Natural killer cell treated with Interleukin-12 subunit alpha and Interleukin-12 subunit beta and Interleukin-15 and Interleukin-18, amount 100 ng/mL, for 72 hours (primary cell): ENCODE measurements around the gene PPM1H. TPM values are rescaled to one million over a fixed set of nuclear protein-coding genes. Genes with fewer than 3 reads are reported as not detected.

ENCODE experiments used
- ATAC-seq, 2 donors: fragments of 150-1000 bp; cut with Tn5 transposase in 1 of 2; sonication (Bioruptor Pico), chemical (Tn5 transposase) in 1 of 2; 2 replicates each; pipeline ENCODE4 v1.10.0; 2021
- DNase-seq: peaks from one replicate; pipeline ENCODE4 v3.0.0; 2022; ENCODE audit warnings: low spot score
- H3K27ac Mint-ChIP-seq, 2 donors: 1 replicate in 1 of 2; 2 replicates in 1 of 2; pipeline ENCODE4 v1.8.0; 2022; ENCODE audit warnings: mixed read lengths in 2 of 2, mild to moderate bottlenecking in 1 of 2, moderate library complexity in 1 of 2
- H3K27me3 Mint-ChIP-seq, 2 donors: 1 replicate in 1 of 2; 2 replicates in 1 of 2; pipeline ENCODE4 v1.8.0; 2022; ENCODE audit warnings: mixed read lengths in 2 of 2
- H3K36me3 Mint-ChIP-seq: one replicate; pipeline ENCODE4 v1.8.0; 2022; ENCODE audit warnings: mixed read lengths
- H3K4me1 Mint-ChIP-seq, 2 donors: 1 replicate in 1 of 2; 2 replicates in 1 of 2; pipeline ENCODE4 v1.8.0; 2022; ENCODE audit warnings: low read depth in 2 of 2, mixed read lengths in 2 of 2, mild to moderate bottlenecking in 1 of 2
- H3K4me3 Mint-ChIP-seq: one replicate; pipeline ENCODE4 v1.8.0; 2022; ENCODE audit warnings: mixed read lengths
- H3K9me3 Mint-ChIP-seq: 2 replicates; pipeline ENCODE4 v1.8.0; 2022; ENCODE audit warnings: mixed read lengths
- total RNA-seq, 2 donors: library from RNA; stranded (reverse); gene quantifications; one replicate each; pipeline ENCODE4 v1.2.3, GENCODE V29; 2022

Gene PPM1H
- total RNA-seq, 2 donors from 2014 or later: 0.38 TPM; not detected in 1

GRCh38 chr12:62865065-62865464 is 69.9 kb downstream of the PPM1H start:
- no peak for DNase-seq
- Mint-ChIP-seq H3K36me3 (no peaks in the 10 kb centered on the region), H3K27ac (no peak overlapping the region), H3K4me3 (no peak overlapping the region), H3K9me3 (no peaks in the 10 kb centered on the region), H3K27me3 (peaks cover 5 to 24% of the 10 kb centered on the region in 2 donors), H3K4me1 (no peaks in the 10 kb centered on the region)
- ATAC-seq: no peak

GRCh38 chr12:62862259-62862881 is 72.6 kb downstream of the PPM1H start:
- DNase-seq (no peak), ATAC-seq (no peak)
- Mint-ChIP-seq H3K9me3 (no peaks in the 10 kb centered on the region), H3K27ac (no peak overlapping the region), H3K27me3 (peaks cover 2 to 16% of the 10 kb centered on the region in 2 donors), H3K4me3 (no peak overlapping the region), H3K36me3 (no peaks in the 10 kb centered on the region), H3K4me1 (no peaks in the 10 kb centered on the region)

DNA sequence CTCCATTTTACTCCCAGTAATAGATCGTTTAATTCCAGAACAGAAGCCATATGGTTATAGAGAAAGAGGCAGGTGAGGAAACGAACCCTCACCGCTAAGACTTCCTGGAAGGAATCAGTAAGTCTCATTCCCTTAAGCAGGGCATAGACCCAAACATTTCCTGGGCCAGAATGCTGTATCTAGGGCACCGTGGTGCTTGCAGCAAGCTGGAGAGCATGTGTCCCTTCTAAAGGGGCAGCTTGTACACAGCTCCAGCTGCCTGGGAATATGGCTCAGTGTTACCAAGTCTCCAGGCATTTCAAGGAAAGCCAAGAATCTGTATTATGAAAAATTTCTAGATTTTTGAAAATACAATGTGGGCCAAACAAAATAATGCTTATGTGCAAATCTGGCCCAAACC is 73.4 kb downstream of the PPM1H start:
- DNase-seq: no peak
- no peaks in the 10 kb centered on the region for H3K36me3 Mint-ChIP-seq
- peaks cover 4 to 17% of the 10 kb centered on the region in 2 donors for H3K27me3 Mint-ChIP-seq
- no peak overlapping the region for H3K4me3 Mint-ChIP-seq
- H3K4me1 Mint-ChIP-seq: no peaks in the 10 kb centered on the region
- H3K27ac Mint-ChIP-seq: no peak overlapping the region
- no peak for ATAC-seq
- H3K9me3 Mint-ChIP-seq: no peaks in the 10 kb centered on the region

- no peaks in the 10 kb centered on the region for H3K9me3 Mint-ChIP-seq
- no peak overlapping the region for H3K4me3 Mint-ChIP-seq
- H3K27ac Mint-ChIP-seq: no peak overlapping the region
Measured at GRCh38 chr12:62860501-62861411, 74.2 kb downstream of the PPM1H start.

DNA sequence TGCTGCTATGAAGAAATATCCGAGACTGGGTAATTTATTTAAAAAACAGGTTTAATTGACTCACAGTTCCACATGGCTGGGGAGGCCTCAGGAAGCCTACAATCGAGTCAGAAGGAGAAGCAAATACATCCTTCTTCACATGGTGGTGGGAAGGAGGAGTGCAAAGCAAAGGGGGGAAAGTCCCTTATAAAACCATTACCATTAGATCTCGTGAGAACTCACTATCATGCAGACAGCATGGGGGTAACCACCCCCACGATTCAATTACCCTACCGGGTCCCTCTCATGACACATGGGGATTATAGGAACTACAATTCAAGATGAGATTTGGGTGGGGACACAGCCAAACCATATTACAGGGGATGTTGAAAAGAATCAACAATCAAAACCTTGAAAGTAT is 74.9 kb downstream of the PPM1H start:
- no peak for ATAC-seq
- Mint-ChIP-seq H3K4me3 (no peak overlapping the region), H3K27me3 (peaks cover 4 to 17% of the 10 kb centered on the region in 2 donors), H3K4me1 (no peaks in the 10 kb centered on the region), H3K36me3 (no peaks in the 10 kb centered on the region), H3K9me3 (no peaks in the 10 kb centered on the region), H3K27ac (no peak overlapping the region)
- DNase-seq: no peak

More at GRCh38 chr12:62860501-62861411, 74.2 kb downstream of the PPM1H start:
- Mint-ChIP-seq H3K27me3 (peaks cover 4 to 17% of the 10 kb centered on the region in 2 donors), H3K4me1 (no peaks in the 10 kb centered on the region), H3K36me3 (no peaks in the 10 kb centered on the region)
- DNase-seq: no peak
- ATAC-seq: no peak

- Mint-ChIP-seq H3K27me3 (peaks cover 4 to 17% of the 10 kb centered on the region in 2 donors), H3K9me3 (no peaks in the 10 kb centered on the region), H3K4me1 (no peaks in the 10 kb centered on the region), H3K4me3 (no peak overlapping the region), H3K27ac (no peak overlapping the region), H3K36me3 (no peaks in the 10 kb centered on the region)
- ATAC-seq: no peak
- no peak for DNase-seq
Measured at GRCh38 chr12:62859321-62859737, 75.6 kb downstream of the PPM1H start.

- peaks cover 6 to 11% of the 10 kb centered on the region in 2 donors for H3K27me3 Mint-ChIP-seq
- no peaks in the 10 kb centered on the region for H3K4me1 Mint-ChIP-seq
- DNase-seq: no peak
- H3K36me3 Mint-ChIP-seq: no peaks in the 10 kb centered on the region
- no peak for ATAC-seq
- H3K27ac Mint-ChIP-seq: no peak overlapping the region
- H3K9me3 Mint-ChIP-seq: no peaks in the 10 kb centered on the region
- no peak overlapping the region for H3K4me3 Mint-ChIP-seq
Measured at GRCh38 chr12:62856454-62856853, 78.5 kb downstream of the PPM1H start.

DNA sequence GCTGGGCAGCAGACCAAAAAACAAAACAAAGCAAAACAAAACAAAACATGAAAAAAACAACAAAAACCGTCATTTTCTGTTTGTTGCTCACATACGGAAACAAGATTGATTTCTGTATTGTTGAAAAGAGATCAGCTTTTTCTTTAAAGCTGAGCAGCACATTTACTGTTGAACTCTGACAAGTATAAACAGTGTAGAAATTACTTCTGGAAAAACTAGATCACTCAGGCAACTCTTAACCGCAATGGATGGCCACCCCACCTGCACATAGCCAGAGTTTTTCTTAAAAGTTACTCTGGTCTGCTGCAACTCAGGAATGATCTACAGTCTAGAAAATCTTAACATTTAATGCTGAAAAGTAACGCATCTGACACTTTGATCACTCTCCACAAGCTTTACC is 80.9 kb downstream of the PPM1H start:
- ATAC-seq (no peak), DNase-seq (no peak)
- Mint-ChIP-seq H3K27ac (no peak overlapping the region), H3K27me3 (peaks cover 6 to 7% of the 10 kb centered on the region in 2 donors), H3K9me3 (no peaks in the 10 kb centered on the region), H3K36me3 (no peaks in the 10 kb centered on the region), H3K4me3 (no peak overlapping the region), H3K4me1 (no peaks in the 10 kb centered on the region)

DNA sequence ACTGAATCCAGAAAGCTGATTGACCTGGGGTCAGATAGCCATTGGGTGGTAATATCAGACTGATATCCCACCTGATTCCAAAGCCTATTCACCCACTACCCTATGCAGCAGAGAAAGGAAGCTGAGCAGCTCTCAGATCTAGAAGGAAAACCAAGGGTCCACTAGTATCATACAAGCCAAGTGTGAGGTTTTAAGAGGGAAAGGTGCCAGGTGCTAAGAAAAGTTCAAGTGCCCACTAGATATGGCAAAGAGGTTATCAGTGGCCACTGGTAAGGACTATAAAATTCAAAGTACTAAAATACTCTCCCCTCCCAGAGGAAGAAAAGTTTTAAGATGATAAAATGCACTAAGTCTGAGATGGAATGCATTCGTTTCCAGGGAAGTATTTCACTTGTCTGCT is 85.6 kb downstream of the PPM1H start:
- H3K9me3 Mint-ChIP-seq: no peaks in the 10 kb centered on the region
- H3K27me3 Mint-ChIP-seq: peaks cover 4 to 18% of the 10 kb centered on the region in 2 donors
- ATAC-seq: no peak
- no peaks in the 10 kb centered on the region for H3K36me3 Mint-ChIP-seq
- no peaks in the 10 kb centered on the region for H3K4me1 Mint-ChIP-seq
- H3K27ac Mint-ChIP-seq: no peak overlapping the region
- no peak overlapping the region for H3K4me3 Mint-ChIP-seq
- no peak for DNase-seq

DNA sequence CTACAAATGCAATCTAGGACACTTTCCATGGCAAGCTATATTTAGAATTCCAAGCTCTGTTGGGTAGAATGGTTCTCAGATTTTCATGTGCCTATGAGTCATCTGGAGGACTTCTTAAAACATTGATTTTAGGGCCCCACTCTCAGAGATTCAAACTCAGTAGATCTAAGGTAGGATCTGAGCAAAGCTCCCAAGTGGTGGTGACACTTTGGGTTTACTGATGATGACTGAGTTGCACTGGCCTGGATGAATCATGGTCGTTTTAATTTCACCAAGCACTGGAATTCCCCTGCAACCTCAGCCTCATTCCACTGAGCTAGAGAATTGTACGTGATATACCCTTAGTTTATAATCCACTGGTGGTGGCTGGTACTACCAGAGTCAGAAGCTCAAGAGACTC is 86.5 kb downstream of the PPM1H start:
- no peak for DNase-seq
- no peak for ATAC-seq
- peaks cover 4 to 18% of the 10 kb centered on the region in 2 donors for H3K27me3 Mint-ChIP-seq
- H3K4me3 Mint-ChIP-seq: no peak overlapping the region
- no peaks in the 10 kb centered on the region for H3K9me3 Mint-ChIP-seq
- no peak overlapping the region for H3K27ac Mint-ChIP-seq
- H3K4me1 Mint-ChIP-seq: no peaks in the 10 kb centered on the region
- H3K36me3 Mint-ChIP-seq: no peaks in the 10 kb centered on the region

- DNase-seq (no peak), ATAC-seq (no peak)
- Mint-ChIP-seq H3K27ac (no peak overlapping the region), H3K9me3 (no peaks in the 10 kb centered on the region), H3K27me3 (peaks cover 0 to 18% of the 10 kb centered on the region in 2 donors), H3K4me3 (no peak overlapping the region), H3K36me3 (no peaks in the 10 kb centered on the region), H3K4me1 (no peaks in the 10 kb centered on the region)
Measured at GRCh38 chr12:62847709-62848108, 87.2 kb downstream of the PPM1H start.

DNA sequence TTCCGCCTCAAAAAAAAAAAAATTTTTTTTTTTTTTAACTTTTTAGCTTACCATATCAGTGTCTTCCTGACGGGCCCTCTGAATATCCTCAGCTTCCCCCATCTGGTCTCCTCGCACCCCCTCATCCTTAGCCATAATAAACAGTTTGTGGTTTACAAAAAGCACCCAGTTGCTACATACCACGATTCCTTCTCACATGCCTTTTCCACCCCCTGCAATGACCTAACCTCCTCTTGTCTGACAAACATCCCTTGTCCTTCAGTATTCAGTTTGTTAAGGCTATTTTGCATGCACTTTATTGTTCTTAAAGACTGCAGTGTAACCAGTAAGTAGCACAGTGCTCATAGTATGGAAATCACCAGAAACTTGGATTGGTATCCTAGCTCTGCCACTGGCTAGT is 88.5 kb downstream of the PPM1H start:
- ATAC-seq (no peak), DNase-seq (no peak)
- Mint-ChIP-seq H3K36me3 (no peaks in the 10 kb centered on the region), H3K27me3 (peaks cover 0 to 18% of the 10 kb centered on the region in 2 donors), H3K4me1 (no peaks in the 10 kb centered on the region), H3K27ac (no peak overlapping the region), H3K4me3 (no peak overlapping the region), H3K9me3 (no peaks in the 10 kb centered on the region)

GRCh38 chr12:62844915-62845314 is 90.0 kb downstream of the PPM1H start:
- DNase-seq: no peak
- peaks cover 6 to 28% of the 10 kb centered on the region in 2 donors for H3K27me3 Mint-ChIP-seq
- no peak for ATAC-seq
- no peak overlapping the region for H3K4me3 Mint-ChIP-seq
- no peaks in the 10 kb centered on the region for H3K9me3 Mint-ChIP-seq
- no peaks in the 10 kb centered on the region for H3K4me1 Mint-ChIP-seq
- no peak overlapping the region for H3K27ac Mint-ChIP-seq
- no peaks in the 10 kb centered on the region for H3K36me3 Mint-ChIP-seq

GRCh38 chr12:62843716-62844115 is 91.2 kb downstream of the PPM1H start:
- no peak overlapping the region for H3K27ac Mint-ChIP-seq
- no peaks in the 10 kb centered on the region for H3K9me3 Mint-ChIP-seq
- no peak overlapping the region for H3K4me3 Mint-ChIP-seq
- H3K36me3 Mint-ChIP-seq: no peaks in the 10 kb centered on the region
- H3K27me3 Mint-ChIP-seq: peaks cover 8 to 28% of the 10 kb centered on the region in 2 donors
- no peak for DNase-seq
- no peaks in the 10 kb centered on the region for H3K4me1 Mint-ChIP-seq
- ATAC-seq: no peak
